ENCODE measurements around the gene CCL26.
"Not testable (repeated sequence)": the region's sequence is repeated elsewhere in the genome, so short reads cannot be mapped to it uniquely, and the experiment has no call there.

The CCL26 gene

DNA sequence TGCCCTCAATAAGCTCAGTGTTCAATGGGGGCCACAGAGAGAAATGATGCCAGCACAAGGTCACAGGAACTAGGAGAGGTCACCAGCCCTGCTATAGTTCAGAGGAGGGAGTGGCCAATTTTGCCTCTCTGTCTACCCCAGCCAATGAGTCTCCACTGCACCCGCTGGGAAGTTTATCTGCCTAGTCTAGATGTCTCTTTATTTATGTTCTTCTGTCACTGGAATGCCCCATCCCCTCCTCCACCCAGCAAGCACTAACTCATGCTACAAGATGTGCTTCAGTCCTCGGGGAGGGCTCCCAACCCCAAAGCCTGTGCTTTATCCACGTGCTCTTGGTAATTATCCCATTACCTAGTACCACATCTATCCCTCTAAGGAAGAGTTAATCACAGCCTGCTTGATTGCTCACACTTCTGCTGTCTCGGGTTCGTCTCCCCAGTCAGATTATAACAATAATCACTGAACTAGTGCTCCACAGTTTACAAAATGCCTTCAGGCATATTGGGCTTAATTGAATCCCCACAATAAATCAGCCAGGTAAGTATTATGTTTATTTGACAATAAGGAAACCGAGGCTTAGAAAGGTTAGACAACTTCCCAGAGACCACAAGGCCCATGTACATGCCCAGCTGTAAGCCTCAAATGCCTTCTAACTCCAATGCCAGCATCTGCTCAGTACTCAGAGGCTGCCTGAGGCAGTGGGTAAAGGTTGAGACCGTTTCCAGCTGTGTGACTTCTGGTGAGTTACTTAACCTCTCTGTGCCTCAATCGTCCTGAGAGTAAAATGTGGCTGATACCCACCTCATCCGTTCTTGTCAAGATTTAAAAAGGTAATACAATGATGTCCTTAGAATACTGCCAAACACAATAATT is 37.2 kb downstream of the CCL26 start:
- TF ChIP-seq, protein P1, sequence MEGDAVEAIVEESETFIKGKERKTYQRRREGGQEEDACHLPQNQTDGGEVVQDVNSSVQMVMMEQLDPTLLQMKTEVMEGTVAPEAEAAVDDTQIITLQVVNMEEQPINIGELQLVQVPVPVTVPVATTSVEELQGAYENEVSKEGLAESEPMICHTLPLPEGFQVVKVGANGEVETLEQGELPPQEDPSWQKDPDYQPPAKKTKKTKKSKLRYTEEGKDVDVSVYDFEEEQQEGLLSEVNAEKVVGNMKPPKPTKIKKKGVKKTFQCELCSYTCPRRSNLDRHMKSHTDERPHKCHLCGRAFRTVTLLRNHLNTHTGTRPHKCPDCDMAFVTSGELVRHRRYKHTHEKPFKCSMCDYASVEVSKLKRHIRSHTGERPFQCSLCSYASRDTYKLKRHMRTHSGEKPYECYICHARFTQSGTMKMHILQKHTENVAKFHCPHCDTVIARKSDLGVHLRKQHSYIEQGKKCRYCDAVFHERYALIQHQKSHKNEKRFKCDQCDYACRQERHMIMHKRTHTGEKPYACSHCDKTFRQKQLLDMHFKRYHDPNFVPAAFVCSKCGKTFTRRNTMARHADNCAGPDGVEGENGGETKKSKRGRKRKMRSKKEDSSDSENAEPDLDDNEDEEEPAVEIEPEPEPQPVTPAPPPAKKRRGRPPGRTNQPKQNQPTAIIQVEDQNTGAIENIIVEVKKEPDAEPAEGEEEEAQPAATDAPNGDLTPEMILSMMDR (IDR thresholded peaks at IDR 0.05; ENCODE audit: low read depth, low read length) = no peak
- no peak for DNase-seq (ENCODE audit: extremely low read depth, low read depth)

DNA sequence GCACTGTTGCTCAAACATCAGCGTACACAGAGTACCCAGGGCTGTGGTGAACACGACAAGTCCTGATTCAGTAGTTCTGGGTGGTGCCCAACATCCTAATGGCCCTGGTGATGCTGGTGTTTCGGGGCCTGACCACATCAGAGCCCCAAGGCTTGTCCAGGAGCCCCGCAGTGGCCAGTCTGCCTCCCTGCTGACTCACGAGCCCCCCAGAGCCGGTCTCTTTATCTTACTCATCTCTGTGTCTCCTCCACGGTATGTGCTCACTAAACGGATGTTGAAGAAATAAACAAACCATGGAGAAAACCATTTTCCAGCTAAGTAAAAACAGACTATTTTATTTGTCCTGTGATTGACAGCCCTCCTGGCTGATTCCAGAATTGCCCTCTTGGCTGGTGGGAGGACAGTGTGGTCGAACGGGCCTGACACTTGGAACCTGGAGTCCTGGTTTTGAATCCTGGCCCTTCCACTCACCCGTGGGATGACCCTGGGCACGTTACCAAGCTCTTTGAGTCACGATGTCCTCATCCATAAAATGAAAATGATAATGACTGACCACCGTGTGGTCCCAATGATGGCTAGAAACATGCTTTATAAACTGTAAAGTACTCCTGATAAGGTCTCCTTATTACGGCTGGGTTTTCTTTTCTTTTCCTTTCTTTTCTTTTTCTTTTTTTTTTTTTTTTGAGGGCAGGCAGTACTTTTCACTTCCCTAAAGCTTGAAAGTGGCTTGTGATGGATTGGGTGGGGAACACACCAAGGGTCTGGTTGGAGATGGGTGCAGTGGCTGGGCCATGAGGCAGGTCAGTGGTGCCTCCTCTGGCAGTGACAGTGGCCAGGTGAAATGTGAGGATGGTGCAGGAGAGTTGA is 39.0 kb downstream of the CCL26 start:
- TF ChIP-seq, protein P1 (IDR thresholded peaks at IDR 0.05; ENCODE audit: low read depth, low read length) = no peak
- DNase-seq (ENCODE audit: extremely low read depth, low read depth) = peak; percentile 63

DNA sequence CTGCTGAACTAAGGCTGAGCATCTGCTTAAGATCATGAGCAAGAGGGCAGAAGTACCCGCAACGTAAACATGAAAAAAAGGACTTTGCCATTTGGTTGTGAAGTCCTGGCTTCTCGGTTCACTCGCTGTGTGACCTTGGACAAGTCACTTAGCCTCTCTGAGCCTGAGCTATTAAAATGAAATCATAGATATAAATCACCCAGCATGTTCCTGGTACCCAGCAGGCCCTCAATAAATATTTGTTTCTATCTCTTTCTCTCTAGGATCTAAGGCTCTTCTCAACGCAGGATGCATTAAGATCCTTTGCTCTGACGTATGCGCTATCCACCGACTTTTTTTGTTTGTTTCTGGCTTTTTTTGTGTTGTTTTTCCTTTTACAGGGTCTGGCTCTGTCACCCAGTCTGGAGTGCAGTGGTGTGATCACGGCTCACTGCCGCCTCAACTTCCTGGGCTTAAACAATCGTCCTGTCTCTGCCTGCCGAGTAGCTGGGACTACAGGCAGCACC is 39.9 kb downstream of the CCL26 start:
- TF ChIP-seq, protein P1 (IDR thresholded peaks at IDR 0.05; ENCODE audit: low read depth, low read length) = no peak
- no peak for DNase-seq (ENCODE audit: extremely low read depth, low read depth)

GRCh38 chr7:75729851-75730274 is 42.1 kb downstream of the CCL26 start:
- TF ChIP-seq, protein P1 (IDR thresholded peaks at IDR 0.05; ENCODE audit: low read depth, low read length) = no peak
- no peak for DNase-seq (ENCODE audit: extremely low read depth, low read depth)

DNA sequence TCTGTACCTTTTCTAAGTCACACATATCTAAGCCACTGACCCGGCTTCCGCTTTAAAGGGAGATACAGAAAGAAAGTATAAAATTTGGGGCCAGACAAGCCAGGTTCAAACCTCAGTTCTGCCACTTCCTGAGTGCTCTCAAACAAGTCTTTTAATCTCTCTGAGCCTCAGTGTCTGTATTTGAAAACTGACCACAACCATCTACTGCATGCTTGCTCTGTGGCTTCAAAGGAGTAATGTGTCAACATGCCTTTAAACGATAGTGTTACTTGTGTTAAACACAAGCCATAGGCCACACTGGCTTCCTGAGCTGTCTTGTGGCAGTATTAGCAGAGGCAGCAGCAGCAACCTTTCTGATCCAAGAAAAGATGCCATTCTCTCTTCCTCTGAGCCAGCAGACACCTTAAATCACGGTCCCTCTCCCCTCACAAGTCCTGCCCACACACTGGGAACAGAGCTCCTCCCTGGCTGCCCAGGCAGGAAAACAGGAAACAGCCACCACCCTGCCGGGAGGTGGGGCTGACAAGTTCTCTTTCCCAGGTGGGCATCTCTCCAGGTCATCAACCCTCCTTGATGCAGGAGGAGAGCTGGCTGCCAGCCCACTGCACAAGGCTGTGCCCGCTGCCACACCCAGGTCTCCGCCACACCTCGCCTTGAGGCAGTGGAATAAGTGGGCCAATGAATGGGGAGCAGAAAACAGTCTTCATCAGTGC is 44.0 kb downstream of the CCL26 start:
- TF ChIP-seq, protein P1 (IDR thresholded peaks at IDR 0.05; ENCODE audit: low read depth, low read length) = no peak
- no peak for DNase-seq (ENCODE audit: extremely low read depth, low read depth)

GRCh38 chr7:75727351-75727750 is 44.7 kb downstream of the CCL26 start:
- not testable (repeated sequence) for DNase-seq (ENCODE audit: extremely low read depth, low read depth)

- TF ChIP-seq, protein P1 (IDR thresholded peaks at IDR 0.05; ENCODE audit: low read depth, low read length) = no peak
- no peak for DNase-seq (ENCODE audit: extremely low read depth, low read depth)
Measured at GRCh38 chr7:75725306-75725705, 46.7 kb downstream of the CCL26 start.

Measured in AG09319 (cell line).